HepG2 (cell line): Measurements from ENCODE around the gene MAP3K9. TPM values are rescaled to one million over a fixed set of nuclear protein-coding genes. Genes with fewer than 3 reads are reported as not detected.

Experiments used
- CC2D1A ChIP-seq: sonication (generic); formaldehyde crosslinking; IDR thresholded peaks from 2 replicates; pipeline ENCODE4 v1.8.1; 2023; ENCODE audit warnings: mild to moderate bottlenecking, missing genetic modification reagents
- HNRNPUL1 ChIP-seq: fragments of 200-400 bp; formaldehyde crosslinking; IDR thresholded peaks from 2 replicates; pipeline ENCODE4 v1.6.1; 2017; ENCODE audit warnings: low read depth, mild to moderate bottlenecking, low read length, moderate library complexity
- IKZF1 ChIP-seq: fragments of 450-650 bp; IDR thresholded peaks from 2 replicates; pipeline ENCODE4 v1.7.1; 2016
- KAT2B ChIP-seq: fragments of 150-350 bp; IDR thresholded peaks from 2 replicates; pipeline ENCODE4 v1.6.1; 2014; ENCODE audit warnings: low read depth, low read length, borderline replicate concordance
- SNAPC4 ChIP-seq: sonication (generic); formaldehyde crosslinking; IDR thresholded peaks from 2 replicates; pipeline ENCODE4 v1.4.0; 2020; ENCODE audit warnings: mild to moderate bottlenecking, missing genetic modification reagents
- TEAD3 ChIP-seq: optimal IDR thresholded peaks from 2 replicates; pipeline ENCODE3; 2016; ENCODE audit warnings: borderline replicate concordance
- ZNF329 ChIP-seq: sonication (generic); formaldehyde crosslinking; IDR thresholded peaks from 2 replicates; pipeline ENCODE4 v1.9.0; 2021; ENCODE audit warnings: low read depth, mild to moderate bottlenecking, missing genetic modification reagents
- ZNF331 ChIP-seq: sonication (generic); formaldehyde crosslinking; IDR thresholded peaks from 2 replicates; pipeline ENCODE4 v1.4.0; 2020; ENCODE audit warnings: missing genetic modification reagents
- ZNF574 ChIP-seq: sonication (generic); formaldehyde crosslinking; IDR thresholded peaks from 2 replicates; pipeline ENCODE4 v1.4.0; 2020; ENCODE audit warnings: missing genetic modification reagents
- ZNF609 ChIP-seq: sonication (generic); formaldehyde crosslinking; IDR thresholded peaks from 2 replicates; pipeline ENCODE4 v1.4.0; 2020; ENCODE audit warnings: mild to moderate bottlenecking, missing genetic modification reagents, borderline replicate concordance
- ZNF83 ChIP-seq: sonication (generic); formaldehyde crosslinking; IDR thresholded peaks from 2 replicates; pipeline ENCODE4 v1.4.0; 2020; ENCODE audit warnings: missing genetic modification reagents, mild to moderate bottlenecking, borderline replicate concordance
- ZXDC ChIP-seq: sonication (generic); formaldehyde crosslinking; IDR thresholded peaks from 2 replicates; pipeline ENCODE4 v1.5.0; 2020; ENCODE audit warnings: mild to moderate bottlenecking, missing genetic modification reagents
- polyA plus RNA-seq, 8 experiments: library from polyadenylated mRNA; depleted of rRNA in 3 of 8; stranded (reverse) in 7 of 8; unstranded in 1 of 8; fragments of >200 nt; fragmentation: Illumina TruSeq in 4 of 8; extraction: Trizol in 4 of 8; gene quantifications; 2 replicates each; pipeline versions ENCODE4 v1.2.1 to v1.2.3, GENCODE V29; 2011 to 2016; ENCODE audit warnings: low read depth in 4 of 8, missing spikeins in 1 of 8, mixed read lengths in 1 of 8; ENCODE audit not compliant: insufficient read depth in 1 of 8
- total RNA-seq, 5 experiments: library from RNA; depleted of rRNA; stranded (reverse); fragments of >200 nt; fragmentation: Illumina TruSeq; extraction: Trizol; gene quantifications; 2 replicates each; pipeline ENCODE4 v1.2.3, GENCODE V29; 2016; ENCODE audit warnings: low read depth in 1 of 5

The MAP3K9 gene
- total and polyA plus RNA-seq, 2 of the 13 experiments (the other 11 are each of a cell fraction or from before 2014, with no cell fraction given), result 4.3 to 4.5 TPM

- TF ChIP-seq SNAPC4 (CRISPR knock-in tag) (no peak), KAT2B (no peak), ZNF609 (CRISPR knock-in tag) (no peak), ZNF574 (CRISPR knock-in tag) (no peak; the same call in 1 of the 2 replicates), ZNF329 (no peak), ZXDC (CRISPR knock-in tag) (no peak), HNRNPUL1 (no peak), ZNF83 (CRISPR knock-in tag) (no peak), IKZF1 (no peak), ZNF331 (no peak), TEAD3 (CRISPR knock-in tag) (no peak), CC2D1A (CRISPR knock-in tag) (no peak)
Measured at GRCh38 chr14:70809225-70810219, at the start of gene MAP3K9 (continued).
